ENCODE results near the gene SSBP2. TPM values are rescaled to one million over a fixed set of nuclear protein-coding genes. Genes with fewer than 3 reads are reported as not detected.

Gene SSBP2
- total RNA-seq, 1 donor from 2014 or later = 146 TPM

- Mint-ChIP-seq H3K9me3 (ENCODE audit: unreplicated experiment) (peaks cover 3% of the 10 kb centered on the region), H3K36me3 (ENCODE audit: unreplicated experiment) (no peaks in the 10 kb centered on the region), H3K27me3 (ENCODE audit: unreplicated experiment) (no peaks in the 10 kb centered on the region), H3K27ac (ENCODE audit: unreplicated experiment) (no peak overlapping the region), H3K4me3 (ENCODE audit: unreplicated experiment) (no peak overlapping the region), H3K4me1 (ENCODE audit: low read depth, unreplicated experiment) (peaks cover 8% of the 10 kb centered on the region)
- DNase-seq = no peak
- no peak for TF ChIP-seq CTCF (IDR thresholded peaks at IDR 0.05; ENCODE audit: partially characterized antibody, unreplicated experiment)
Measured at GRCh38 chr5:81776258-81776657, 25.4 kb upstream of the SSBP2 start.

GRCh38 chr5:81774374-81774773 lies 23.5 kb upstream of the SSBP2 start:
- no peaks in the 10 kb centered on the region for H3K27me3 Mint-ChIP-seq (ENCODE audit: unreplicated experiment)
- no peaks in the 10 kb centered on the region for H3K36me3 Mint-ChIP-seq (ENCODE audit: unreplicated experiment)
- no peak overlapping the region for H3K27ac Mint-ChIP-seq (ENCODE audit: unreplicated experiment)
- H3K4me3 Mint-ChIP-seq (ENCODE audit: unreplicated experiment) = no peak overlapping the region
- TF ChIP-seq CTCF (IDR thresholded peaks at IDR 0.05; ENCODE audit: partially characterized antibody, unreplicated experiment) = no peak
- DNase-seq = no peak
- H3K9me3 Mint-ChIP-seq (ENCODE audit: unreplicated experiment) = peaks cover 3% of the 10 kb centered on the region
- peaks cover 6% of the 10 kb centered on the region for H3K4me1 Mint-ChIP-seq (ENCODE audit: low read depth, unreplicated experiment)

- no peak for TF ChIP-seq CTCF (IDR thresholded peaks at IDR 0.05; ENCODE audit: partially characterized antibody, unreplicated experiment)
- no peak for DNase-seq
- Mint-ChIP-seq H3K27ac (ENCODE audit: unreplicated experiment) (no peak overlapping the region), H3K4me3 (ENCODE audit: unreplicated experiment) (no peak overlapping the region), H3K27me3 (ENCODE audit: unreplicated experiment) (no peaks in the 10 kb centered on the region), H3K9me3 (ENCODE audit: unreplicated experiment) (peaks cover 3% of the 10 kb centered on the region), H3K4me1 (ENCODE audit: low read depth, unreplicated experiment) (no peaks in the 10 kb centered on the region), H3K36me3 (ENCODE audit: unreplicated experiment) (no peaks in the 10 kb centered on the region)
Measured at GRCh38 chr5:81773574-81773973, 22.7 kb upstream of the SSBP2 start.

- no peak overlapping the region for H3K27ac Mint-ChIP-seq (ENCODE audit: unreplicated experiment)
- H3K9me3 Mint-ChIP-seq (ENCODE audit: unreplicated experiment) = peaks cover 3% of the 10 kb centered on the region
Measured at GRCh38 chr5:81773161-81773560, 22.3 kb upstream of the SSBP2 start.

GRCh38 chr5:81772488-81772887 lies 21.6 kb upstream of the SSBP2 start:
- DNase-seq = no peak
- no peak overlapping the region for H3K27ac Mint-ChIP-seq (ENCODE audit: unreplicated experiment)
- peaks cover 3% of the 10 kb centered on the region for H3K9me3 Mint-ChIP-seq (ENCODE audit: unreplicated experiment)
- no peak for TF ChIP-seq CTCF (IDR thresholded peaks at IDR 0.05; ENCODE audit: partially characterized antibody, unreplicated experiment)
- H3K4me3 Mint-ChIP-seq (ENCODE audit: unreplicated experiment) = no peak overlapping the region
- no peaks in the 10 kb centered on the region for H3K27me3 Mint-ChIP-seq (ENCODE audit: unreplicated experiment)
- no peaks in the 10 kb centered on the region for H3K36me3 Mint-ChIP-seq (ENCODE audit: unreplicated experiment)
- H3K4me1 Mint-ChIP-seq (ENCODE audit: low read depth, unreplicated experiment) = peaks cover 5% of the 10 kb centered on the region

More at GRCh38 chr5:81773161-81773560, 22.3 kb upstream of the SSBP2 start:
- H3K27me3 Mint-ChIP-seq (ENCODE audit: unreplicated experiment) = no peaks in the 10 kb centered on the region
- H3K4me1 Mint-ChIP-seq (ENCODE audit: low read depth, unreplicated experiment) = no peaks in the 10 kb centered on the region
- H3K4me3 Mint-ChIP-seq (ENCODE audit: unreplicated experiment) = no peak overlapping the region
- H3K36me3 Mint-ChIP-seq (ENCODE audit: unreplicated experiment) = no peaks in the 10 kb centered on the region
- DNase-seq = no peak
- TF ChIP-seq CTCF (IDR thresholded peaks at IDR 0.05; ENCODE audit: partially characterized antibody, unreplicated experiment) = no peak
